MM.1S (cell line): ENCODE results near the gene DMRTC1B.
"Not testable (repeated sequence)": the region's sequence is repeated elsewhere in the genome, so short reads cannot be mapped to it uniquely, and the experiment has no call there.

Source experiments
- DNase-seq: peaks from one replicate; pipeline ENCODE4 v3.0.0-alpha.2; 2015
- H2AFZ ChIP-seq: fragments of 300-600 bp; sonication (generic); 2 replicates; pipeline ENCODE4 v1.6.0; 2016; ENCODE audit warnings: antibody characterized with exemption, low read length
- H3F3A ChIP-seq: fragments of 300-600 bp; sonication (generic); 2 replicates; pipeline ENCODE4 v1.6.1; 2016; ENCODE audit warnings: mild to moderate bottlenecking, antibody characterized with exemption, low read length, moderate library complexity, mixed read lengths; ENCODE audit not compliant: insufficient read depth
- H3K27ac ChIP-seq: fragments of 300-600 bp; sonication (generic); 2 replicates; pipeline ENCODE4 v1.5.1; 2016; ENCODE audit warnings: mild to moderate bottlenecking, low read length
- H3K27me3 ChIP-seq: fragments of 300-600 bp; sonication (generic); replicated peaks from 2 replicates; pipeline ENCODE4 v1.6.0; 2016; ENCODE audit warnings: low read length; ENCODE audit not compliant: insufficient read depth
- H3K36me3 ChIP-seq: fragments of 300-600 bp; sonication (generic); replicated peaks from 2 replicates; pipeline ENCODE4 v1.6.1; 2016; ENCODE audit warnings: mild to moderate bottlenecking, low read length, mixed read lengths; ENCODE audit not compliant: insufficient read depth
- H3K4me1 ChIP-seq: fragments of 300-600 bp; sonication (generic); 2 replicates; pipeline ENCODE4 v1.6.1; 2016; ENCODE audit warnings: low read length, mixed read lengths
- H3K4me2 ChIP-seq: fragments of 300-600 bp; sonication (generic); 2 replicates; pipeline ENCODE4 v1.6.0; 2016; ENCODE audit warnings: low read depth, low read length
- H3K4me3 ChIP-seq: fragments of 300-600 bp; sonication (generic); 2 replicates; pipeline ENCODE4 v1.5.1; 2016; ENCODE audit warnings: low read length, mixed read lengths
- H3K79me2 ChIP-seq: fragments of 300-600 bp; sonication (generic); 2 replicates; pipeline ENCODE4 v1.6.1; 2016; ENCODE audit warnings: mixed run types, low read length, mixed read lengths
- H3K9ac ChIP-seq: fragments of 300-600 bp; sonication (generic); 2 replicates; pipeline ENCODE4 v1.6.1; 2016; ENCODE audit warnings: low read length, mixed read lengths
- H3K9me2 ChIP-seq: fragments of 300-600 bp; sonication (generic); replicated peaks from 2 replicates; pipeline ENCODE4 v1.6.1; 2016; ENCODE audit warnings: mild to moderate bottlenecking, low read length, mixed read lengths; ENCODE audit not compliant: insufficient read depth
- H3K9me3 ChIP-seq: fragments of 300-600 bp; sonication (generic); replicated peaks from 2 replicates; pipeline ENCODE4 v1.6.1; 2016; ENCODE audit warnings: mild to moderate bottlenecking, low read length, mixed read lengths; ENCODE audit not compliant: insufficient read depth
- H4K20me1 ChIP-seq: fragments of 300-600 bp; sonication (generic); 2 replicates; pipeline ENCODE4 v1.6.1; 2016; ENCODE audit warnings: mild to moderate bottlenecking, low read length, moderate library complexity, mixed read lengths; ENCODE audit not compliant: insufficient read depth

DMRTC1B gene

GRCh38 chrX:72808110-72808509 lies 31.4 kb downstream of the DMRTC1B start, which contains the start of gene FAM236D:
Gene FAM236D (minus strand): TSS chrX:72808210. CDS start chrX:72808110, 100 bp downstream.
- H4K20me1 ChIP-seq, H3K9ac ChIP-seq, H3F3A ChIP-seq, H3K9me2 ChIP-seq, H3K27me3 ChIP-seq, H3K79me2 ChIP-seq, H3K4me3 ChIP-seq, H3K9me3 ChIP-seq, H3K36me3 ChIP-seq, DNase-seq, H3K4me1 ChIP-seq, H3K4me2 ChIP-seq, H2AFZ ChIP-seq, H3K27ac ChIP-seq: not testable (repeated sequence)

- not testable (repeated sequence) for H3F3A ChIP-seq, H3K27ac ChIP-seq, H3K36me3 ChIP-seq, H3K9ac ChIP-seq, H2AFZ ChIP-seq, H3K4me2 ChIP-seq, H3K79me2 ChIP-seq, DNase-seq, H4K20me1 ChIP-seq, H3K4me1 ChIP-seq, H3K27me3 ChIP-seq, H3K9me2 ChIP-seq, H3K4me3 ChIP-seq, H3K9me3 ChIP-seq
Measured at GRCh38 chrX:72830701-72831100, 54.0 kb downstream of the DMRTC1B start.

GRCh38 chrX:72837532-72837931 lies 60.8 kb downstream of the DMRTC1B start:
- not testable (repeated sequence) for H3K9me2 ChIP-seq, H3K79me2 ChIP-seq, H3K27me3 ChIP-seq, H3K27ac ChIP-seq, H4K20me1 ChIP-seq, H3K4me2 ChIP-seq, DNase-seq, H3K4me1 ChIP-seq, H3K4me3 ChIP-seq, H3K9ac ChIP-seq, H3F3A ChIP-seq, H3K9me3 ChIP-seq, H3K36me3 ChIP-seq, H2AFZ ChIP-seq

- H3K9me3 ChIP-seq, H4K20me1 ChIP-seq, H3K36me3 ChIP-seq, H3K9ac ChIP-seq, DNase-seq, H3K27ac ChIP-seq, H3K4me1 ChIP-seq, H2AFZ ChIP-seq, H3K9me2 ChIP-seq, H3F3A ChIP-seq, H3K27me3 ChIP-seq, H3K79me2 ChIP-seq, H3K4me2 ChIP-seq, H3K4me3 ChIP-seq: not testable (repeated sequence)
Measured at GRCh38 chrX:72882898-72883297, 106.2 kb downstream of the DMRTC1B start.

- not testable (repeated sequence) for H3K9me2 ChIP-seq, DNase-seq, H3K4me2 ChIP-seq
Measured at GRCh38 chrX:72889740-72890139, 113.0 kb downstream of the DMRTC1B start.

More at GRCh38 chrX:72889740-72890139, 113.0 kb downstream of the DMRTC1B start:
- not testable (repeated sequence) for H3F3A ChIP-seq, H3K79me2 ChIP-seq, H4K20me1 ChIP-seq, H3K9ac ChIP-seq, H3K27ac ChIP-seq, H3K27me3 ChIP-seq, H3K36me3 ChIP-seq, H3K4me3 ChIP-seq, H2AFZ ChIP-seq, H3K9me3 ChIP-seq, H3K4me1 ChIP-seq
